Mesothelial cell of epicardium (in vitro differentiated cells): Measurements from ENCODE around the gene MTERF1. TPM values are rescaled to one million over a fixed set of nuclear protein-coding genes. Genes with fewer than 3 reads are reported as not detected.

Source experiments
- DNase-seq, 2 experiments: peaks; one replicate each; pipeline ENCODE4 v3.0.0; 2021; ENCODE audit warnings: low spot score in 2 of 2; ENCODE audit not compliant: unreplicated experiment in 2 of 2
- H3K27ac Mint-ChIP-seq: 2 replicates; pipeline ENCODE4 v1.8.0; 2021; ENCODE audit warnings: mixed read lengths
- H3K27me3 Mint-ChIP-seq: 2 replicates; pipeline ENCODE4 v1.8.0; 2021; ENCODE audit warnings: low read depth, mixed read lengths
- H3K36me3 Mint-ChIP-seq: 2 replicates; pipeline ENCODE4 v1.8.0; 2021; ENCODE audit warnings: mixed read lengths
- H3K4me1 Mint-ChIP-seq: 2 replicates; pipeline ENCODE4 v1.8.0; 2021; ENCODE audit warnings: mixed read lengths
- H3K4me3 Mint-ChIP-seq: 2 replicates; pipeline ENCODE4 v1.8.0; 2021; ENCODE audit warnings: mild to moderate bottlenecking, moderate library complexity, mixed read lengths
- H3K9me3 Mint-ChIP-seq: 2 replicates; pipeline ENCODE4 v1.8.0; 2021; ENCODE audit warnings: mixed read lengths
- CTCF ChIP-seq: fragments of 200-600 bp; sonication (generic); IDR thresholded peaks from one replicate; pipeline ENCODE4 v1.5.0; 2021; ENCODE audit warnings: antibody characterized with exemption; ENCODE audit not compliant: unreplicated experiment
- total RNA-seq: library from RNA; stranded (reverse); gene quantifications from 3 replicates; pipeline ENCODE4 v1.2.1, GENCODE V29; 2021

The MTERF1 gene, protein sequence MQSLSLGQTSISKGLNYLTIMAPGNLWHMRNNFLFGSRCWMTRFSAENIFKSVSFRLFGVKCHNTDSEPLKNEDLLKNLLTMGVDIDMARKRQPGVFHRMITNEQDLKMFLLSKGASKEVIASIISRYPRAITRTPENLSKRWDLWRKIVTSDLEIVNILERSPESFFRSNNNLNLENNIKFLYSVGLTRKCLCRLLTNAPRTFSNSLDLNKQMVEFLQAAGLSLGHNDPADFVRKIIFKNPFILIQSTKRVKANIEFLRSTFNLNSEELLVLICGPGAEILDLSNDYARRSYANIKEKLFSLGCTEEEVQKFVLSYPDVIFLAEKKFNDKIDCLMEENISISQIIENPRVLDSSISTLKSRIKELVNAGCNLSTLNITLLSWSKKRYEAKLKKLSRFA
- total RNA-seq, result 14.7 to 19.3 TPM (median 15.2 TPM) in 3 replicates

GRCh38 chr7:91880413-91881241, at the start of gene MTERF1:
Gene MTERF1, minus strand, starts transcription at chr7:91880702. Its CDS starts 619 bp downstream, at chr7:91880083.
- peak; percentile 89 for TF ChIP-seq CTCF
- Mint-ChIP-seq H3K4me3 (peak within 1 kb of the TSS; percentile 96), H3K36me3 (peaks cover 4% of the 10 kb centered on the region), H3K27me3 (no peaks in the 10 kb centered on the region), H3K27ac (peak within 1 kb of the TSS; percentile 93), H3K4me1 (peaks cover 13% of the 10 kb centered on the region), H3K9me3 (no peaks in the 10 kb centered on the region)
- DNase-seq, result peak; percentile 85 to 95

- no peaks in the 10 kb centered on the region for H3K36me3 Mint-ChIP-seq
- no peaks in the 10 kb centered on the region for H3K4me1 Mint-ChIP-seq
- no peak overlapping the region for H3K4me3 Mint-ChIP-seq
- H3K9me3 Mint-ChIP-seq, result no peaks in the 10 kb centered on the region
- TF ChIP-seq CTCF, result no peak
- no peak overlapping the region for H3K27ac Mint-ChIP-seq
- H3K27me3 Mint-ChIP-seq, result peaks cover 11% of the 10 kb centered on the region
- no peak for DNase-seq
Observed at GRCh38 chr7:91929463-91929862, 49.0 kb upstream of the MTERF1 start.

- DNase-seq, result no peak
- no peak overlapping the region for H3K27ac Mint-ChIP-seq
- no peak overlapping the region for H3K4me3 Mint-ChIP-seq
- no peaks in the 10 kb centered on the region for H3K9me3 Mint-ChIP-seq
- no peaks in the 10 kb centered on the region for H3K4me1 Mint-ChIP-seq
- no peak for TF ChIP-seq CTCF
- H3K27me3 Mint-ChIP-seq, result peaks cover 11% of the 10 kb centered on the region
- H3K36me3 Mint-ChIP-seq, result no peaks in the 10 kb centered on the region
Observed at GRCh38 chr7:91927912-91928311, 47.4 kb upstream of the MTERF1 start.

GRCh38 chr7:91922857-91923256, 42.4 kb upstream of the MTERF1 start:
- no peak overlapping the region for H3K4me3 Mint-ChIP-seq
- peaks cover 9% of the 10 kb centered on the region for H3K27me3 Mint-ChIP-seq
- H3K9me3 Mint-ChIP-seq, result no peaks in the 10 kb centered on the region
- no peak overlapping the region for H3K27ac Mint-ChIP-seq
- H3K4me1 Mint-ChIP-seq, result no peaks in the 10 kb centered on the region
- no peak for DNase-seq
- no peaks in the 10 kb centered on the region for H3K36me3 Mint-ChIP-seq
- no peak for TF ChIP-seq CTCF

DNA sequence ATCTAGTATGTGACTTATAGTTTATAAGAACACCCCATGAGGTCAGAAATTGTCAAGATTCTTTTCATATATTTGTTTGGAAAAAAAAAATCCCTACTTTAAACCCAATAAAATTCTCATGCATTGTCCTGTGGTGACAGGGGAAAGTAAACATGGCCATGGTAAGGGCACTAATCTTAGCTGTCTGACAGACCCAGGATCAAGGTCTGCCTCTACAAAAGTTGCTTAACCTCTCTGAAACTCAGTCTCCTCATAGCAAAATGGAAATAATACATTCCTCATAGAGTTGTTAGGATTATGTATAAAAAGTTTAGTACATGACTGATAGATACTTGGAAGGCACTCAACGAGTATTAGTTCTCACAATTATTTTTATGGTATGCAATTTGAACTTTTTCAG, 37.9 kb upstream of the MTERF1 start:
- H3K27ac Mint-ChIP-seq, result no peak overlapping the region
- no peak for TF ChIP-seq CTCF

More for the DNA sequence above, 37.9 kb upstream of the MTERF1 start:
- Mint-ChIP-seq H3K9me3 (no peaks in the 10 kb centered on the region), H3K36me3 (no peaks in the 10 kb centered on the region), H3K4me1 (peaks cover 2% of the 10 kb centered on the region), H3K27me3 (no peaks in the 10 kb centered on the region), H3K4me3 (no peak overlapping the region)
- DNase-seq, result no peak
